ENCODE data around the gene TMEM176B. TPM values are rescaled to one million over a fixed set of nuclear protein-coding genes. Genes with fewer than 3 reads are reported as not detected.

The TMEM176B gene
- total and polyA plus RNA-seq, 2 of the 13 experiments (the other 11 are each of a cell fraction or from before 2014, with no cell fraction given) = not detected

- TF ChIP-seq CREM (IDR thresholded peaks at IDR 0.05) = peak; percentile 24; the same call in 1 of the 2 replicates
- no peak for TF ChIP-seq CREM (CRISPR knock-in tag; IDR thresholded peaks at IDR 0.05)
- peak; percentile 62; the same call in 1 of the 2 replicates for TF ChIP-seq HNF4G (IDR thresholded peaks at IDR 0.05; ENCODE audit: borderline replicate concordance, low read depth, low read length)
- TF ChIP-seq HNF4G (CRISPR knock-in tag; IDR thresholded peaks at IDR 0.05; ENCODE audit: borderline replicate concordance, low read depth) = peak; percentile 34; the same call in 1 of the 2 replicates
- no peak for TF ChIP-seq MZF1 (CRISPR knock-in tag; IDR thresholded peaks at IDR 0.05; ENCODE audit: borderline replicate concordance)
- no peak for TF ChIP-seq ZKSCAN1 (IDR thresholded peaks at IDR 0.05; ENCODE audit: low read length)
Measured at GRCh38 chr7:150784120-150784736, 15.9 kb downstream of the TMEM176B start (continued).

- no peak overlapping the region for H3K9ac ChIP-seq (ENCODE audit: insufficient read depth, low read depth, low read length)
- intact Hi-C loops (cut with micrococcal nuclease; ENCODE audit: unreplicated experiment) (loop anchor here (5.0 kb wide), 1 partner anchor 80 kb away; no protein-coding TSS in a partner anchor), in situ Hi-C loops (cut with HindIII; ENCODE audit: extremely low pct_ligation_motif_present, low pct_unique_long_range_greater_than_20kb) (no loop called here)
- WGBS (ENCODE audit: low lambda C conversion rate) = 80% methylated on average over 2 of the region's 2 CpGs
- H3K27ac ChIP-seq (ENCODE audit: extremely low read length, insufficient read depth, low read length) = no peak overlapping the region
- no peaks in the 10 kb centered on the region for H4K20me1 ChIP-seq (ENCODE audit: insufficient read depth, low read length)
- FAIRE-seq (no peak), DNase-seq (ENCODE audit: low spot score) (no peak), ATAC-seq (no peak)
- H3K4me2 ChIP-seq (ENCODE audit: low read depth, low read length) = no peak overlapping the region
- POLR2A ChIA-PET = no interaction called here
- H3K4me1 ChIP-seq (ENCODE audit: insufficient read depth, low read length) = peaks cover 38% of the 10 kb centered on the region
- H3K9me3 ChIP-seq (ENCODE audit: low read length) = no peaks in the 10 kb centered on the region
- H3K79me2 ChIP-seq (ENCODE audit: insufficient read depth, low read length) = no peaks in the 10 kb centered on the region
- CTCF ChIA-PET (ENCODE audit: low intra/inter-chr PET ratio, low total read pairs) = no interaction called here
- no peak overlapping the region for H3K4me3 ChIP-seq (replicated peaks in 1 of 3; ENCODE audit: insufficient read depth in 1 of 3, low read depth in 2 of 3, low read length in 3 of 3)
- peaks cover 0 to 9% of the 10 kb centered on the region in 2 experiments; a peak in 2 of 5 replicates for H3K27me3 ChIP-seq (ENCODE audit: control insufficient read depth in 1 of 2, insufficient read depth in 2 of 2, low read length in 2 of 2)
- BruUV-seq (replicated peaks) = no TSS peak
- no peak overlapping the region for H2AFZ ChIP-seq (ENCODE audit: low read length)
- H3K36me3 ChIP-seq (replicated peaks in 1 of 2; ENCODE audit: control insufficient read depth in 1 of 2, insufficient read depth in 2 of 2, low read length in 2 of 2) = no peaks in the 10 kb centered on the region
- TF ChIP-seq IKZF4 (CRISPR knock-in tag; IDR thresholded peaks at IDR 0.05; ENCODE audit: borderline replicate concordance, low read depth, not compliant biosample characterization) (no peak), PHF5A (CRISPR knock-in tag; IDR thresholded peaks at IDR 0.05; ENCODE audit: low read depth, unreplicated experiment) (no peak), CENPT (CRISPR knock-in tag; IDR thresholded peaks at IDR 0.05; ENCODE audit: low read depth) (no peak), SKIL (CRISPR knock-in tag; IDR thresholded peaks at IDR 0.05; ENCODE audit: borderline replicate concordance) (no peak), JARID2 (CRISPR knock-in tag; IDR thresholded peaks at IDR 0.05; ENCODE audit: insufficient replicate concordance) (no peak), CEBPB (IDR thresholded peaks at IDR 0.05; ENCODE audit: borderline replicate concordance, low read depth, low read length) (no peak), TBL1XR1 (IDR thresholded peaks at IDR 0.05; ENCODE audit: borderline replicate concordance, low read length, partially characterized antibody) (no peak), NPAS2 (CRISPR knock-in tag; IDR thresholded peaks at IDR 0.05; ENCODE audit: borderline replicate concordance) (no peak), REL (CRISPR knock-in tag; conservative IDR thresholded peaks at IDR 0.05) (no peak)
Measured at GRCh38 chr7:150781961-150782360, 18.2 kb downstream of the TMEM176B start.
